HCT116 (cell line): ENCODE results near the gene A4GNT.

ENCODE experiments used
- CTCF ChIP-seq, 3 experiments: fragments of 200-600 bp in 1 of 3; sonication (generic) in 1 of 3; IDR thresholded peaks in 2 of 3; conservative IDR thresholded peaks in 1 of 3; 2 replicates each; pipeline ENCODE4 v1.5.1; 2012 to 2017; ENCODE audit warnings: low read depth in 2 of 3, low read length in 2 of 3, antibody characterized with exemption in 1 of 3, borderline replicate concordance in 1 of 3, control low read depth in 1 of 3, mild to moderate bottlenecking in 1 of 3, mixed read lengths in 1 of 3, mixed run types in 1 of 3, moderate library complexity in 1 of 3; ENCODE audit not compliant: insufficient read depth in 1 of 3
- POLR2A ChIP-seq: IDR thresholded peaks from 2 replicates; pipeline ENCODE4 v1.7.0; 2011; ENCODE audit warnings: borderline replicate concordance; ENCODE audit not compliant: insufficient read depth, insufficient read length; ENCODE audit errors: extremely low read depth

- TF ChIP-seq CTCF (IDR thresholded peaks at IDR 0.05 in 2 of 3, conservative IDR thresholded peaks at IDR 0.05 in 1 of 3; ENCODE audit: borderline replicate concordance in 1 of 3, insufficient read depth in 1 of 3, low read depth in 2 of 3, low read length in 2 of 3) (no peak), POLR2A (no peak)
Observed at GRCh38 chr3:138140940-138141339, 8.8 kb upstream of the A4GNT start.
